Trophoblast cell (in vitro differentiated cells and primary cell): Measurements from ENCODE around the gene MAP3K4.

ENCODE experiments used
- DNase-seq, 2 donors: peaks; one replicate each; pipeline ENCODE4 v3.0.0-alpha.2; 2016
- H2AFZ ChIP-seq: 2 replicates; pipeline ENCODE4 v1.6.1; 2013; ENCODE audit warnings: low read length, moderate library complexity, mild to moderate bottlenecking; ENCODE audit not compliant: insufficient read depth, poor library complexity
- H2AK5ac ChIP-seq: 2 replicates; pipeline ENCODE4 v1.6.1; 2013; ENCODE audit warnings: mild to moderate bottlenecking, low read length
- H2BK120ac ChIP-seq: 2 replicates; pipeline ENCODE4 v1.6.1; 2013; ENCODE audit warnings: low read length, mild to moderate bottlenecking, moderate library complexity; ENCODE audit not compliant: insufficient read depth, poor library complexity
- H2BK12ac ChIP-seq: 2 replicates; pipeline ENCODE4 v1.6.1; 2013; ENCODE audit warnings: mild to moderate bottlenecking, low read length, moderate library complexity
- H2BK5ac ChIP-seq: 2 replicates; pipeline ENCODE4 v1.6.1; 2013; ENCODE audit warnings: low read length, low read depth, moderate library complexity, mild to moderate bottlenecking; ENCODE audit not compliant: poor library complexity
- H3K14ac ChIP-seq: 2 replicates; pipeline ENCODE4 v1.6.1; 2013; ENCODE audit warnings: mild to moderate bottlenecking, low read length
- H3K18ac ChIP-seq: 2 replicates; pipeline ENCODE4 v1.6.1; 2013; ENCODE audit warnings: mild to moderate bottlenecking, low read length
- H3K23ac ChIP-seq: 2 replicates; pipeline ENCODE4 v1.6.1; 2013; ENCODE audit warnings: low read length
- H3K27ac ChIP-seq: 2 replicates; pipeline ENCODE4 v1.5.1; 2013; ENCODE audit warnings: low read depth, mild to moderate bottlenecking, inconsistent platforms, low read length, moderate library complexity
- H3K27me3 ChIP-seq: 2 replicates; pipeline ENCODE4 v1.6.1; 2013; ENCODE audit warnings: inconsistent platforms, mild to moderate bottlenecking, low read length, moderate library complexity; ENCODE audit not compliant: insufficient read depth
- H3K36me3 ChIP-seq, 2 experiments: 1 replicate in 1 of 2; 2 replicates in 1 of 2; pipeline ENCODE4 v1.6.1; 2013; ENCODE audit warnings: low read length in 2 of 2, mild to moderate bottlenecking in 2 of 2, moderate library complexity in 1 of 2; ENCODE audit not compliant: insufficient read depth in 2 of 2, control insufficient read depth in 1 of 2
- H3K4ac ChIP-seq: 2 replicates; pipeline ENCODE4 v1.6.1; 2013; ENCODE audit warnings: low read depth, mild to moderate bottlenecking, low read length, moderate library complexity
- H3K4me1 ChIP-seq, 2 experiments: 1 replicate in 1 of 2; 2 replicates in 1 of 2; pipeline ENCODE4 v1.6.1; 2013; ENCODE audit warnings: low read length in 2 of 2, mild to moderate bottlenecking in 2 of 2, moderate library complexity in 1 of 2; ENCODE audit not compliant: insufficient read depth in 2 of 2, control insufficient read depth in 1 of 2
- H3K4me2 ChIP-seq: 2 replicates; pipeline ENCODE4 v1.6.1; 2013; ENCODE audit warnings: inconsistent platforms, mild to moderate bottlenecking, low read length, moderate library complexity
- H3K4me3 ChIP-seq: 2 replicates; pipeline ENCODE4 v1.5.1; 2013; ENCODE audit warnings: mild to moderate bottlenecking, low read depth, low read length, inconsistent platforms
- H3K79me1 ChIP-seq: one replicate; pipeline ENCODE4 v1.6.1; 2013; ENCODE audit warnings: low read length
- H3K79me2 ChIP-seq: 2 replicates; pipeline ENCODE4 v1.6.1; 2013; ENCODE audit warnings: low read length, mild to moderate bottlenecking; ENCODE audit not compliant: control insufficient read depth, insufficient read depth, poor library complexity
- H3K9ac ChIP-seq: 2 replicates; pipeline ENCODE4 v1.6.1; 2013; ENCODE audit warnings: mild to moderate bottlenecking, low read length
- H3K9me3 ChIP-seq: 2 replicates; pipeline ENCODE4 v1.6.1; 2013; ENCODE audit warnings: low read depth, mild to moderate bottlenecking, control low read depth, inconsistent platforms, low read length; ENCODE audit not compliant: insufficient read depth
- H4K12ac ChIP-seq: 2 replicates; pipeline ENCODE4 v1.6.1; 2013; ENCODE audit warnings: low read depth, mild to moderate bottlenecking, low read length, moderate library complexity
- H4K8ac ChIP-seq: 2 replicates; pipeline ENCODE4 v1.6.1; 2013; ENCODE audit warnings: low read depth, mild to moderate bottlenecking, low read length, moderate library complexity
- H4K91ac ChIP-seq: one replicate; pipeline ENCODE4 v1.6.1; 2013; ENCODE audit warnings: low read depth, mild to moderate bottlenecking, low read length, moderate library complexity
- WGBS: extraction: QIAGEN DNeasy Blood & Tissue Kit; methylation state at CpG from one replicate; pipeline ENCODE4 v1.1.7; 2013; ENCODE audit warnings: missing lambda C conversion rate; ENCODE audit not compliant: insufficient read length, insufficient coverage; ENCODE audit errors: extremely low coverage; 5-methylcytosine and 5-hydroxymethylcytosine counted together

The MAP3K4 gene

DNA sequence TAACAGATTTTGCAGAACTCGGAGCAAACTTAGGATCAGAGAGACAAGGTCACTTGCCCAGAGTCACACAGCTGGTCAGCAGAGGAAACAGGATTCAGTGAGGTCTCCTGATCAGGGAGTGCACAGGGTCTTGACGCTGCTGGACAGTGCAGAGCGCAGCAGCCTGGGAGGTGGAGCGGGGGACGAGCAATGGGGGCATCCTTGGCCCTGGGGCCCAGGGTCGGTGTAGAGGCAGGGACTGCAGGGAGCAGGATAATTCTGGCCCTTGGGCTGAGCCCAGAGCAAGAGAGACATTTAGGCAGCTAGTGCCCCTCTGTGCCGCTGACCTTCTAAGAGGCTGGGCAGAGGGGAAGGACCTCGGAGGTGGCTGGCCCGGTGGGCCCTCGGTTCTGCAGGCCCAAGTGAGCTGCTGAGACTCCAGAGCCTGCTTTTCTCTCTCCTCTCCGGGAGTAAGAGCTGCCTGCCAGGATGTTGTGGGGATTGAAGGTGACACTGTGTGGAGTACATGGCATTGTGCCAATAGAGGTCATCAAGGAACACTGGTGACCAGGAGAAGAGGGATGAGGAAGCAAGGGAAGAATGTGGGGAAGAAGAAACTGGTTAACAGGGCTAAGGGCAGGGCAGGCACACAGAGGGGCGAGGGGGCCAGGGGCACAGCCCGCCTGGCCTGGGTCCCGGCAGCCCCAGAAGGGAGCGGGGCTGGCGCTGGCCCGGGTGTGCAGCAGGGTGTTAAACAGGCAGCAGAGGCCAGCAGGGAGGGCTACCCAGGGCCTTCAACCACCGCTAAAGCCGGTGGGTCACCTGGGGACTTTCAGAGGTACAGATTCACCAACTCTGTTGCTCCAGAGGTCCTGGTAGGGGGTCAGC is 160.3 kb downstream of the MAP3K4 start:
- Histone ChIP-seq H3K14ac (no peak overlapping the region), H4K8ac (no peak overlapping the region), H3K36me3 (peaks cover 17 to 35% of the 10 kb centered on the region in 2 experiments), H2BK5ac (no peak overlapping the region), H2BK120ac (no peak overlapping the region), H4K91ac (no peak overlapping the region), H3K27ac (no peak overlapping the region), H4K12ac (no peak overlapping the region), H2BK12ac (no peak overlapping the region), H3K4me1 (no peaks in the 10 kb centered on the region), H3K4me3 (no peak overlapping the region), H3K18ac (no peak overlapping the region), H3K4me2 (no peak overlapping the region), H3K27me3 (no peaks in the 10 kb centered on the region), H3K4ac (no peak overlapping the region), H2AFZ (no peak overlapping the region), H3K23ac (no peak overlapping the region), H3K9ac (no peak overlapping the region), H2AK5ac (no peak overlapping the region), H3K79me1 (peaks cover 2% of the 10 kb centered on the region), H3K9me3 (no peaks in the 10 kb centered on the region), H3K79me2 (no peaks in the 10 kb centered on the region)
- WGBS: no CpG with 5 or more reads among the region's 19 CpGs
- DNase-seq: no peak

DNA sequence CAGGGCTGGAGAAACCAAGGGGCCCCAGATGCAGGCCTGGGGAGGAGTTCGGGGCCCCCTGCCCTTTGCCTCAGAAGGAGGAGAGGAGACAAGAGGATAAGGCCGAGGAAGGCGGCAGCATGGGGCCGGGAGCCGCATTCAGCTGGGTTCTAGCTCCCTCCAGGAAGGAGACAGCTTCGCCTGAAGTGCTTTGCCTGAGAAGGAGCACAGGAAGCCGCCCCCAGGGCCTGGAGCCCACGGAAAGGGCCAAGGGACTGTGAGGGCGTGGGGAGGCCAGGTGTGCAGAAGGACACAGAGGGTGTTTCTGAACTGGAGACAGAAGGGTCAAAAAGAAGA is 160.9 kb downstream of the MAP3K4 start:
- Histone ChIP-seq H3K79me2 (no peaks in the 10 kb centered on the region), H3K9me3 (no peaks in the 10 kb centered on the region), H3K14ac (no peak overlapping the region), H4K12ac (no peak overlapping the region), H3K79me1 (peaks cover 2% of the 10 kb centered on the region), H2BK120ac (no peak overlapping the region), H3K4me2 (no peak overlapping the region), H2BK12ac (no peak overlapping the region), H3K4me3 (no peak overlapping the region), H3K4ac (no peak overlapping the region), H3K27me3 (no peaks in the 10 kb centered on the region), H2AFZ (no peak overlapping the region), H3K23ac (no peak overlapping the region), H4K8ac (no peak overlapping the region), H3K9ac (no peak overlapping the region), H2BK5ac (no peak overlapping the region), H3K36me3 (peaks cover 15 to 33% of the 10 kb centered on the region in 2 experiments), H3K4me1 (no peaks in the 10 kb centered on the region), H3K18ac (no peak overlapping the region), H4K91ac (no peak overlapping the region), H3K27ac (no peak overlapping the region), H2AK5ac (no peak overlapping the region)
- WGBS: no CpG with 5 or more reads among the region's 9 CpGs
- no peak for DNase-seq

DNA sequence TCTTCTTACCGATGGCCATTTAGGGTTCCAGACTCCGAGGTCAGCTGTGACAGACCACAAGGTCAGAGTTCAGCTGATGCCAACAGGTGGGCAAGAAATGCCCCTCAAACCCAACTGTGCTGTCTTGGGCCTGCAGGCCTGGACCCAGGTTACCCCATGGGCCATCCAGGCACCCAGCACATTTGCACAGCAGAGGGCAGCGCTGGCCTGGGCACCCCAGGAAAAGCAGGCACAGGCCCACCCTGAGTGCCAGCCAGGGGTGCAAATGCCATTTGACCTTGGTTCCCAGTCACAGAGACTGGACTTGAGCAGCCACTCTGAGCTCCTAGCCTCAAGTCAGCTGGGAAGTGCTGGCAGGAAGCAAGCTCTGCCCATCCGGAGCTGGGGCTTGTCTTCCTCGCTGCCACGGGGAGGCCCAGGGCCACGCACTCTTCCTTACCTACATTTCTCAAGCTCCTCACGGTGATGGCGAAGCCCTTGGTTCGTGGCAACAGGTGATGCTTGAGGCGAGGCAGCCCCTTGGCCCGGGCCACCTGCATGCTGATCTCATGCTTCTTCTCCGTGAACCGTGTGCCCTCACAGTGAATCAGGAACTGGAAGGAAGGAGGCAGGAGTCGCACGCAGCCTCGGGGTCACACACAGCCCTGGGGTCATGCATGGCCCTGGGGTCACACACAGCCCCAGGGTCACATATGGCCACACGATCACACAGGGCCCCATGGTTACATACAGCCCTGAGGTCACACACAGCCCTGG is 161.5 kb downstream of the MAP3K4 start:
- Histone ChIP-seq H3K9me3 (no peaks in the 10 kb centered on the region), H3K27me3 (no peaks in the 10 kb centered on the region), H4K8ac (no peak overlapping the region), H4K91ac (no peak overlapping the region), H2BK120ac (no peak overlapping the region), H3K4me3 (no peak overlapping the region), H3K79me2 (no peaks in the 10 kb centered on the region), H3K14ac (no peak overlapping the region), H3K23ac (no peak overlapping the region), H2AFZ (no peak overlapping the region), H3K4ac (no peak overlapping the region), H3K27ac (no peak overlapping the region), H2BK5ac (no peak overlapping the region), H4K12ac (no peak overlapping the region), H2AK5ac (no peak overlapping the region), H3K79me1 (peaks cover 2% of the 10 kb centered on the region), H3K4me1 (no peaks in the 10 kb centered on the region), H3K18ac (no peak overlapping the region), H3K36me3 (peaks cover 15 to 30% of the 10 kb centered on the region in 2 experiments), H3K4me2 (no peak overlapping the region), H3K9ac (no peak overlapping the region), H2BK12ac (no peak overlapping the region)
- no peak for DNase-seq
- WGBS: no CpG with 5 or more reads among the region's 18 CpGs

DNA sequence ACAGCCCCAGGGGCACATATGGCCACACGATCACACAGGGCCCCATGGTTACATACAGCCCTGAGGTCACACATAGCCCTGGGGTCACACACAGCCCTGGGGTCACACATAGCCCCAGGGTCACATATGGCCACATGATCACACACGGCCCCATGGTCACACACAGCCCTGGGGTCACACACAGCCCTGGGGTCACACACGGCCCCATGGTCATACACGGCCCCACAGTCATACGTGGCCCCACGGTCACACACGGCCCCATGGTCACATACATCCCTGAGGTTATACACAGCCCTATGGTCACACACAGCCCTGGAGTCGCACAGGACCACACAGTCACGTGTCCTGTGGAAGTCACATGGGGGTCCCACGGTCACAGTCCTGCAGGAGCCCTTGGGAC is 162.2 kb downstream of the MAP3K4 start:
- Histone ChIP-seq H3K4me3 (no peak overlapping the region), H3K4me2 (no peak overlapping the region), H3K23ac (no peak overlapping the region), H3K27ac (no peak overlapping the region), H3K36me3 (peaks cover 19 to 29% of the 10 kb centered on the region in 2 experiments), H4K91ac (no peak overlapping the region), H3K4ac (no peak overlapping the region), H3K79me2 (no peaks in the 10 kb centered on the region), H4K12ac (no peak overlapping the region), H2BK12ac (no peak overlapping the region), H3K9ac (no peak overlapping the region), H2BK5ac (peak overlapping the region; percentile 18), H3K14ac (no peak overlapping the region), H2AFZ (no peak overlapping the region), H4K8ac (no peak overlapping the region), H2AK5ac (no peak overlapping the region), H3K4me1 (no peaks in the 10 kb centered on the region), H3K18ac (peak overlapping the region; percentile 30), H3K79me1 (peaks cover 2% of the 10 kb centered on the region), H3K27me3 (no peaks in the 10 kb centered on the region), H2BK120ac (no peak overlapping the region), H3K9me3 (no peaks in the 10 kb centered on the region)
- no CpG with 5 or more reads among the region's 10 CpGs for WGBS
- no peak for DNase-seq
